PC-9 (cell line): Measurements from ENCODE around the gene AGAP1.

Experiments
- CTCF ChIP-seq: fragments of 200-600 bp; sonication (generic); conservative IDR thresholded peaks from 2 replicates; pipeline ENCODE4 v1.6.1; 2017; ENCODE audit warnings: mixed run types, antibody characterized with exemption, mild to moderate bottlenecking, moderate library complexity
- EZH2 ChIP-seq: fragments of 200-600 bp; sonication (generic); IDR thresholded peaks from 2 replicates; pipeline ENCODE4 v1.8.0; 2017; ENCODE audit warnings: antibody characterized with exemption, low read depth

GRCh38 chr2:236051806-236052205, 558.0 kb downstream of the AGAP1 start:
- TF ChIP-seq CTCF: no peak
- no peak for TF ChIP-seq EZH2
